ENCODE measurements around the gene SEPTIN8.
"Not testable (repeated sequence)": the region's sequence is repeated elsewhere in the genome, so short reads cannot be mapped to it uniquely, and the experiment has no call there.

The SEPTIN8 gene

DNA sequence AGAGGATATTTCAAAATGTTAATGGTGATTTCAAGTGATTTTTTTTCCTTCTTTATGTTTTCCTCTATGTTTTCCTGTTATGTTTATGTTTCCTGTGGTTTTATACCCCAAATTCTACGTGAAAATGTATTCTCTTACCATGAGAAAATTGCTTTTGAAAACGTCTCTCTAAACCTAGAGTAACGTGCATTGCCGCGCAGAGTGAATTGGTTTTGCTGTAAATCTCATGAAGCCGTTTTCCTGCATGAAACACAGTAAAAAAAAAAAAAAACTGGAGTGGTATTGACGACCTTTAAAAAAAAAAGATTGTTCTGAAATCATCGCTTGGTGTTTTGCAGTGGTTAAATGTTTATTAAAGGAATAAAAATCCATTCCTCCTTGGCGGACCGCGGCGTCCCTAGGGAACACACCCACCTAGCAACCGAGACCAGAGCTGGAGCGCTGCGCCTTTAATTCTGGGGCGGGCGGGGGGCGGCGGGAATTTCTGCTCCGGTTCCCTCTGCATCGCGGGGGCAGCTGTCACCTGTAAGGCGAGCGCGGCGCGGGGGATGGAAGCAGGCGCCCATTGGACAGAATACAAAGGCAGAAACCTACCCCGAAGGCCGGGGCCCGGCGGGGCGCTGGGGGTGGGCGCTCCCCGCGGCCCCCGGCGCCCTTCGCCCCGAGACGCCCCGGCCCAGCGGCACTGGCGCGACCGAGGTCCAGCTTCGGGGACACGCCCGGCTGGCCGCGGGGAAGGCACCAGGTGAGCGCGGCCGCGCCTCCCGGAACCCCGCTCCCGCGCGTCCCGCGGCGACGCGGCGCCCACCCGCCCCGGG lies 36.0 kb upstream of the SEPTIN8 start, which contains the start of gene SOWAHA:
Gene SOWAHA (plus strand): TSS at position 522 of the 818 bp plus-strand sequence. CDS start 320 bp downstream, outside the sequence.
- no peak for DNase-seq (ENCODE audit: low read depth in 2 of 2)

DNA sequence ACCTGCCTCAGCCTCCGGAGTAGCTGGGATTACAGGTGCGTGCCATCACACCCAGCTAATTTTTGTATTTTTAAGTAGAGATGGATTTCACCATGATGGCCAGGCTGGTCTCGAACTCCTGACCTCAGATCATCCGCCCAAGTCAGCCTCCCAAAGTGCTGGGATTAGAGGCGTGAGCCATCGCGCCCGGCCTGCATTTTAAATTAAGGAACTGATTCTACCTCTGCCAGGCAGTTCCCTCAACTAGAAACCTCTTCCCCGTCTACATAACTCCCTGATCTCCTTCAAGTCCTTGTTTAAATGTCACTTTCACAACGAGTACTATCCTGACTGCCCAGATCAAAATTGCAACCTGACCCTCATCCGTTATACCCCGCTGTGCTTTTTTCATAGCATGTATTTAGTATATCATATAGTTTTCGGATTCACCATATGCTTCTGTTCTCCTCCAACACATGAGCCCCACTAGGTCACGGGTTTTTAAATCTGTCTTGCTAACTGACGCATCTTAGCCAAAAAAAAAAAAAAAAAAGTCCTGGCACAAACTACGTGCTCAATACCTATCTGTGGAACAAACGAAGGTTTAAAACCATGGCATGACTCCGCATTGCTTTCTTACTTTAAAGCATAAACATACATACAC lies 35.2 kb upstream of the SEPTIN8 start:
- no peak for DNase-seq (ENCODE audit: low read depth in 2 of 2)

- DNase-seq (ENCODE audit: low read depth in 2 of 2), result no peak
Measured at GRCh38 chr5:132810605-132811004, 33.6 kb upstream of the SEPTIN8 start.

DNA sequence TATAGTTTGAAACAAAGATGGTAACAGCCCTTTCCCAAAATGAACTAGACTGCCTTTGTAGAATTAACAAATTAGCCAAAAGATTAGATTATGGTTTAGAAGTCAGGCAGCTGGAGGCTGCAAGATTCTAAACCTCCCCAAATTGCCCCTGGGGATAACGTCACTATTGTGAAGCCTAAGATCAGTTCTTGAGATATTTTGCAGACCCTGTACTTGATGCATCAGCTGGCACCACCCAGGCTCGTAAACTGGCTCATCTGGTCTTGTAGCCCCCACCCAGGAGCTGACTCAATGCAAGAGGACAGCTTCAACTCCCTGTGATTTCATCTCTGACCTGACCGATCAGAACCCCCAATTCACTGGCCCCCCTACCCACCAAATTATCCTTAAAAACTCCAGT lies 31.8 kb upstream of the SEPTIN8 start:
- DNase-seq (ENCODE audit: low read depth in 2 of 2), result no peak

DNA sequence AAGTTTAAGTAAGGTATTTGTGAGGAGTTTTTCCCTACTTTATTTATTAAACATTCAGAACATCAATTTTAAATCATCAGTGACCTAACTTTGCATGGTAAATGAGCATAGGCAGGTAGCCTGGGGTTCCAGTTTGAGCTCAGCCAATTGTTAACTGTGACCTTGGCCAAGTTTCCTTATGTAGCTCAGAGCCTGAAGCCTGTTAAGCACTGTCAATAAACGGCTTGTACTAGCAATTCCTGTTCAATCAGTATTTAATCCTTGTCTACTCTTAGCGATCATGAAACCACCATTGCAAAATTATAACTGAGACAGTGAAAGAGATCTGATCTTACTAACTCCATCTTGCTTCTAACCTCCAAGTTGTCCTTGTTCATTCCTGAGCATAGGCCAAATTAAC lies 31.4 kb upstream of the SEPTIN8 start:
- DNase-seq (ENCODE audit: low read depth in 2 of 2), result no peak

DNA sequence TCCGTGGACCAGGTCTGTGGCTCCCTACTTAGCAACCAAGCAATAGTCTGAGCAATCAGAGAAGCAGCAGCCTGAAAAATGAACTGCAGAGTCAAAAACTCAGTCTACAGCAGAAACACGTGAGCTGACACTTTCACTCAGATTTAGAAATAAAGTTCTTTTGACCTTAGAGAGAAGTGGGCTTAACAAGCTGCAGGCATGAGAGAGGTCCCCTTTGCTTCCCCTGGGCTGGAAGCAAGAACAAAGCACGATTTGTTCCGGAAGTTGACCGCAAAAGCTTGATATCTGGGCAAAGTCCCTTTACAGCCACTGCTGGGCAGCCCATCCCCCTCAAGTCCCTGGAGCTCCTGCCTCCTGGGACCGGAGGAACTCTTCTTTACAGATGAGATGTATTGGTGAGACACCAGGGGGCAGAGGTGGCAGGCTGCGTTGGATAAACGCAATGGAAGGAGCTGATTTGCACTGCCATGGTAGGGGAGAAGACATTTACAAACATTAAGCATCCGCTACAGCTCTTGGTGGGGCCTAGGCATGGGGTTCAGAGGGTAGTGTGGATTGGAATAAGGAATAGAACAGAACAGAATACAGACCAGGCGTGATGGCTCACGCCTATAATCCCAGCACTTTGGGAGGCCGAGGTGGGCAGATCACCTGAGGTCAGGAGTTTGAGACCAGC lies 30.3 kb upstream of the SEPTIN8 start:
- DNase-seq (ENCODE audit: low read depth in 2 of 2), result no peak

- not testable (repeated sequence) for DNase-seq (ENCODE audit: low read depth in 2 of 2)
Measured at GRCh38 chr5:132806804-132807162, 29.7 kb upstream of the SEPTIN8 start.

- not testable (repeated sequence) for DNase-seq (ENCODE audit: low read depth in 2 of 2)
Measured at GRCh38 chr5:132805872-132806271, 28.8 kb upstream of the SEPTIN8 start.

GRCh38 chr5:132804219-132804618 lies 27.2 kb upstream of the SEPTIN8 start:
- not testable (repeated sequence) for DNase-seq (ENCODE audit: low read depth in 2 of 2)

DNA sequence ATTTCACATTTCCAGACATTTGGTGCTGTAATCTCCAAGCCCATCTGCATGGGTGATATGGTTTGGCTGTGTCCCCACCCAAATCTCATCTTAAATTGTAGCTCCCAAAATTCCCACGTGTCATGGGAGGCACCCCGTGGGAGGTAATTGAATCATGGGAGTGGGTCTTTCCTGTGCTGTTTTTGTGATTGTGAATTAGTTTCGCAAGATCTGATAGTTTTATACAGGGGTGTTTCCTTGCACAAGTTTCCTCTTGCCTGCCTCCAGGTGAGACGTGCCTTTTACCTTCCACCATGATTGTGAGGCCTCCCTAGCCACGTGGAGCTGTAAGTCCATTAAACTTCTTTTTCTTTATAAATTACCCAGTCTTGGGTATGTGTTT lies 25.6 kb upstream of the SEPTIN8 start:
- not testable (repeated sequence) for DNase-seq (ENCODE audit: low read depth in 2 of 2)

DNA sequence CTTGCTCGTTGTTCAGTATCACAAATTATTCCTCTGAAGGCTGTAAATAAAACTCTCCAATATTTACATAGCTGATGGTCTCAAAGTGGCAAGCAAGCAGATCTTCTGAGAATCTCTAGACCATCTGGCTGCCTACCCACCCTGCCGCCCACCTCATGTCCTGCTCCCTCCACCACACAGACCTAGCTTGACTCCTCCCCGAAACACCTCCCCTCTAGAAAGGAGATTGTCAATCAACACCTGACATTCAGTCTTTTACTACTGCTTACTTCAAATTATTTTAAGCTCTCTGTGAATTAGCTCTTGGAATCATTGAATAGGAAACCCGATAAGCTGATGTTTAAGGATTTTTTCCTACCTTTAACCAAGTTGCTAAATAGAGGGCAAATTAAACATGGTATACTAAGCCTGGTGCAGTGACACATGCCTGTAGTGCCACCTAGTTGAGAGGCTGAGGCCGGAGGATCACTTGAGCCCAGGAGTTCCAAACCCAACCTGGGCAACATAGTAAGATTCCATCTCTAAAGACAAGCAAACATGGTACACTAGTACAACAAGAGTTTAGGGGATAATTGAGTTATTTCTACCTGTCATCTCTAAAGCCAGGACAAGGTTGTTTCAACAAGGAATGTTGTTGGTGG lies 25.1 kb upstream of the SEPTIN8 start:
- no peak for DNase-seq (ENCODE audit: low read depth in 2 of 2)

GRCh38 chr5:132800545-132800944 lies 23.5 kb upstream of the SEPTIN8 start:
- no peak for DNase-seq (ENCODE audit: low read depth in 2 of 2)

DNA sequence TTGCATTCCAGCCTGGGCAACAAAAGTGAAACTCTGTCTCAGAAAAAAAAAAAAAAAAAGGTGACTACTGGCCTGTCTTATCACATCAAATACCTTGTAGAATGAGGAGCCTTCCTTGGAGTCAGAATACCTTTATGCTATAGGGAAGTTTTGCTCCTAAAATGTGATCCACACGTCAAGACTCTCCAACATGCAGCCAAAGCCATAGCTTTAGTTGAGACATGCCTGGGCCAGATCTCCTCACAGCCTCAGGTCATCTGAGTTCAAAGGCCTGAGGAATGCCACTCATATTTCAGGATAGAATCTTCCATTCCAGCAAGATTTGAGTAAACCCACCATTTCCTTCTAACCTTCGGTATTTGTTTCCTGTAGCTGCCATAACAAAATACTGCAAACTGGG lies 22.4 kb upstream of the SEPTIN8 start:
- no peak for DNase-seq (ENCODE audit: low read depth in 2 of 2)

DNA sequence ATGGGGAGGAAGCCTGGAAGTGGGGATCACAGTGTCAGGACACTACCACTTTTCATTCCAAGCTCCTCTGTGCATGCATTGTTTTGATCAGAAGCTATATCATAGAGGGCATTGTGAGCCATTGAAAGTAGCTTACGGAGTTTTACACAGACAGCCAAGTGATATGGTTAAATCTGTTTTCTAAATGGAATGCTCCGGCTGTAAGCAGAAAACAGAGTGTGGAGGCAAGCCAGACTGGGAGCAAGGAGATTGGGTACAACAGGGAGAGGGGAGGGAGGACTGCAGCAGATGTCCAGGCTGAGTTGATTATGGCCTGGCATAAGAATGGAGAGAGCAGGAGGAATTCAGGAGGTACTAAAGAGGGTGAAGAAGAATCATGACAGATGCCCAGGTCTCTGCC lies 20.6 kb upstream of the SEPTIN8 start:
- no peak for DNase-seq (ENCODE audit: low read depth in 2 of 2)

- no peak for DNase-seq (ENCODE audit: low read depth in 2 of 2)
Measured at GRCh38 chr5:132791026-132791425, 14.0 kb upstream of the SEPTIN8 start.

DNA sequence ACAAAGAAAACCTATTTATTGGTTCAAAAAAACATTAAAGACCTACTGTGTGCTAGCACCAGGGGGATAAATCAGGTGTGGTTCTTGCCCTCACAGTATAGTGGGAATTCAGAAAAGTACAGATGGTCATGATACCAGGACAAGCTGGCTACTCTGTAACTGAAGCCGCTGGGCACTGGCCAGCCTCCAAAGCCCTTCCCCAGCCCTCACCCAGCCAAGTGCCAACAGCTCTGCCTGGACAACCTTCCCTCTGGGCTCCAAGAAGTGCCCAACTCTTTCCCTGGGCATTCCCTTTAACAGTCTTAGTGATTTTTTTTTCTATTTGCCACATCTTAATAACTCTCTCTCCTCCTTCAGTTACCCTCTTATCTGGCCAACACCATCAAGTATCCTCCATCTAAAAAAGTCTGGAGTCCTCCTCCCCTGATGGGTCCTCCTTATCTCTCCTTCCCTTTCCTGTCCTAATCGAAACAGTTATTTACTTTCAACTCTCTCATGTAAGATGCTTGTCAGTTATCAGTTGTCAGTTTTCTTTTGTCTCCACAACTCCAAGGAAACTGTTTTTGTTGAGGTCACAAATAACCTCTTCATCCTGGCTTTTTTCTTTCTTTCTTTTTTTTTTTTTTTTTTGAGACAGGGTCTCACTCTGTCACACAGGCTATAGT lies 13.3 kb upstream of the SEPTIN8 start:
- no peak for DNase-seq (ENCODE audit: low read depth in 2 of 2)

DNA sequence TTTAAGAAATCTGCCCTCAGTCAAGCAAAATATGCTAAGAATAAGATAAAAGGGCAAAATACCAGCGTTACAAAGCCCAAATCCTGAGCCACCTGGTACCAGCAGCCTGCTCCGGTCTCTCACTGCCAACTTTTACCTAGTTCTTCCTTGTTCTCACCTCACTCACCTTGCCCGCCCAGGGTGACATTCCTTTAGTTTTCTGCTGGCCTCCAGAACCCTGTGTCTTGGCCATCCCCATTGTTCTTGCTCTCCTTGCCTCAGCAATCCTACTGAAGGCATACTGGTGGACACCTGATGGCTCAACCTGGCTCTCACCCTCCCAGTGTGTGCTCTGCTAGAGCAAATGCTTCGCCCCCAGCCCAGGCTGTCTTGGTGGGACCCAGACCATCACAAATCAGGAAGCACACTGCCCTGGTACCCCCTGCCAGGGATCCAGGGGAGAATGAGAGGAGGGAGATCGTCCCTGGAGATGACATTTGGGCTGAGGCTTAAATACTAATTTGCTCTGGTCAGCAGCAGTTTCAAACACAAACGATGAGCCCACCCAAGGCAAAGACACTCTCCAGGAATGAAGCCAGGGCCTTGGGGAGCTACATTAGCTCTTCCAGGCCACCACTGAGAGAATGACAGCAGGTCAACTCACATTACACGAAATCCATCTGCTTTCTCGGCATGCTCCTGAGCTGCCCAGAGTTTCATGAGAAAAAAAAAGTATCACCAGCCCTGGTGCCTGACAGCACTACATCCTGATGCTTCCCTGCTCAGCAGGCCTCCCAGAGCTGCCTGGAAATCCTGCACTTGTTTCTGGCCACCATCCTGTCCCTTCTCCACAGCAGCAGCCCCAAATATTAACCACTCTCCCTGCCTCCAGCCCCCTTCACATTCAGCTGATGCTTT lies 12.2 kb upstream of the SEPTIN8 start:
- DNase-seq (ENCODE audit: low read depth in 2 of 2), result no peak

GRCh38 chr5:132788508-132788907 lies 11.5 kb upstream of the SEPTIN8 start:
- DNase-seq (ENCODE audit: low read depth in 2 of 2), result no peak

DNA sequence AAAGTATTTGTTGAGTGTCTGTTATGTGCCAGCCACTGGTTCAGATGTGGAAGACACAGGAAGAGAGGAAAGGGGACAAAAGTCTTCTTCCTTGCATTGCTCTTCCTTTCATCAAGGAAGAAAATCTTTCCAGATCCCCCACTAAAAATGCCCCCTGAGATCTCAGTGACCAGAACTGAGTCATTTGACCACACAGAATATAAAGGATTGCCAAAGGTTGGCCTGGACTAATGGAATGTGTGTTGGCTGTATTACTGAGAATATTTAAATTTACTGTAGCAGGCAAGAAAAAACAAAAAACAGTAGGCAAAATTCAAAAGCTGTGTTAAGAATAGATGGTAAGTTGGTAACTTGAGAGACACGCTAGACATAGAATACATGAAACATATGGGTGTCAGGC lies 10.0 kb upstream of the SEPTIN8 start:
- no peak for DNase-seq (ENCODE audit: low read depth in 2 of 2)

DNA sequence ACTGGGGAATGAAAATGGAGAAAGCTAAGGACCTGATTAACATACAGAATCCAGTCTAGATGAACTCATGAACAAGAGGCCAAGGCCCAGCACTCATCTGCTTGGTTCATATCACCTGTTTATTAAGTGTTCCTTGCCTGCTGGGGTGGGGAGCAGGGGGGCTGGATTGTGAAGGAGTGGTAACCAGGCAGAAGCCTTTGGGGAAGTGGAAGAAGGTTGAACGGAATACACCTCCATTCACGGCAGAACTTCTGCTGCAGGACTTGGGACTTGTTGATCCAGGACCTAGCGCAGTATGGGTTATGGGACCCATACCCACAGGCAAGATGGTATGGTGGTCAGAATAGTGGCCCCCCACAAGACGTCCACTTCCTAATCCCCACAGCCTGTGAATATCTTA lies 8.8 kb upstream of the SEPTIN8 start:
- DNase-seq (ENCODE audit: low read depth in 2 of 2), result no peak

DNA sequence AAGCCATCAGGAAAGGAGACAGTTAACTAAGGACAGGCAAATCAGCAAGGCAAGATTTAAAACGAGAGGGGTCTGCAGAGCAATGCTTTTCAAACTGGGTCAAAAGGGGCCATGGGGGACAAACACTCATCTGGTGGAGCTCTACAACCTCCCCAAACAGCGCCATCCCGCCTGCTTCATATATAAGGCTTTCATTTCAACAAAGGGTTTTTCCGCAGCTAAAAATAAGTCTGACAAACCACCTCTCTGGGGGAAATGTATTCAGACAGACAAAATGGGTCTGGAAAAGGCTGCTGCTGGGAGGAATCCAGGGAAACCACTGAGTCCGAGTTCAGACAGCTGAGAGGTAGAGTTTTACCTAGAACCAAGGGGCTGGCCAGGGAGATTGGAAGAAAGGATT lies 8.3 kb upstream of the SEPTIN8 start:
- no peak for DNase-seq (ENCODE audit: low read depth in 2 of 2)

Measured in stimulated activated CD4-positive, alpha-beta T cell treated with anti-CD3 and anti-CD28 coated beads, Interleukin-12 subunit alpha, Interleukin-12 subunit beta, amount 100 ng/mL, for 24 hours (primary cell).